Muscle of leg (tissue), 11 donors: ENCODE results near the gene CRTC2. TPM values are rescaled to one million over a fixed set of nuclear protein-coding genes. Genes with fewer than 3 reads are reported as not detected.

Source experiments
- DNase-seq: peaks from one replicate; pipeline ENCODE4 v3.0.0; 2013
- H3K27ac ChIP-seq: one replicate; pipeline ENCODE4 v1.5.1; 2013; ENCODE audit warnings: mild to moderate bottlenecking, low read length, control low read depth
- H3K27me3 ChIP-seq: one replicate; pipeline ENCODE4 v1.6.1; 2013; ENCODE audit warnings: low read length; ENCODE audit not compliant: control insufficient read depth, insufficient read depth
- H3K36me3 ChIP-seq: one replicate; pipeline ENCODE4 v1.6.1; 2013; ENCODE audit warnings: low read length; ENCODE audit not compliant: control insufficient read depth, insufficient read depth
- H3K4me1 ChIP-seq: one replicate; pipeline ENCODE4 v1.6.1; 2013; ENCODE audit warnings: low read length; ENCODE audit not compliant: control insufficient read depth, insufficient read depth
- H3K4me3 ChIP-seq: one replicate; pipeline ENCODE4 v1.5.1; 2013; ENCODE audit warnings: low read length, control low read depth
- H3K9me3 ChIP-seq: replicated peaks from 2 replicates; pipeline ENCODE4 v1.6.1; 2013; ENCODE audit warnings: low read depth, low read length; ENCODE audit not compliant: control insufficient read depth
- WGBS: methylation state at CpG from one replicate; pipeline ENCODE4 v1.1.5; 2013; ENCODE audit warnings: missing lambda C conversion rate; ENCODE audit not compliant: insufficient coverage; 5-methylcytosine and 5-hydroxymethylcytosine counted together
- polyA plus RNA-seq, 8 donors: library from polyadenylated mRNA; unstranded; fragments of 120-200 nt; gene quantifications; one replicate each; pipeline versions ENCODE4 v1.2.1 to v1.2.3, GENCODE V29; 2013; ENCODE audit warnings: inconsistent platforms in 1 of 8, low replicate concordance in 1 of 8; ENCODE audit not compliant: insufficient read length in 8 of 8, insufficient read depth in 1 of 8
- total RNA-seq: library from RNA; stranded (reverse); fragments of 120-200 nt; gene quantifications from one replicate; pipeline ENCODE4 v1.2.4, GENCODE V29; 2013

The CRTC2 gene
- total and polyA plus RNA-seq, 9 donors: 7.0 to 28.6 (median 21.8) TPM

- Histone ChIP-seq H3K9me3 (no peaks in the 10 kb centered on the region), H3K36me3 (peaks cover 44% of the 10 kb centered on the region), H3K4me1 (peaks cover 17% of the 10 kb centered on the region), H3K4me3 (peak within 1 kb of the TSS; percentile 68), H3K27me3 (no peaks in the 10 kb centered on the region), H3K27ac (peak within 1 kb of the TSS; percentile 95)
- peak; percentile 94 for DNase-seq
- WGBS: under 1% methylated on average over 68 of the region's 75 CpGs
Observed at GRCh38 chr1:153977250-153978240, 19.1 kb upstream of the CRTC2 start, which contains the start of gene JTB. Gene JTB, minus strand, starts transcription at chr1:153977674. Its CDS starts 422 bp downstream, at chr1:153977252.

- WGBS: 0% methylated on average over 7 of the region's 16 CpGs
Observed at GRCh38 chr1:153976819-153977249, 18.4 kb upstream of the CRTC2 start.

DNA sequence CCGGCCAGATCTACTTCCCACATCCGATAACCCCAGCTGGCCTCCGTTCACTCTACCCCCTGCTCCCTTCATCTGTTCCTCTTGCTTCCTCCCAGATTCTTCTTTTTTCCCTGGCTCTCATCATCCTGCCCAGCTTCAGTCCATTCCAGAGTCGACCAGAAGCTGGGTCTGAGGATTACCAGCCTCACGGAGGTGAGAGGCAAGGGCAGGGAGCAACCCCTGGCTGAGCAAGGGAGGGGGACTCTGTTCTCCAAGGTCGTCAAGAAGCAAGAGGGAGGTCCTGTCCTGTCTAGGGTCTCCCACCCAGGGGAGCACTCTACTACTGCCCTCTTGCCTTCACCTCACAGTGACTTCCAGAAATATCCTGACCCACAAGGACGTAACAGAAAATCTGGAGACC is 15.1 kb upstream of the CRTC2 start:
- H3K36me3 ChIP-seq: peaks cover 36% of the 10 kb centered on the region
- no peaks in the 10 kb centered on the region for H3K9me3 ChIP-seq
- H3K27me3 ChIP-seq: no peaks in the 10 kb centered on the region
- DNase-seq: no peak
- 82% methylated on average over 3 of the region's 7 CpGs for WGBS
- no peak overlapping the region for H3K27ac ChIP-seq
- H3K4me3 ChIP-seq: no peak overlapping the region
- H3K4me1 ChIP-seq: peaks cover 22% of the 10 kb centered on the region

More at GRCh38 chr1:153976819-153977249, 18.4 kb upstream of the CRTC2 start:
- no peaks in the 10 kb centered on the region for H3K9me3 ChIP-seq
- DNase-seq: no peak
- peaks cover 38% of the 10 kb centered on the region for H3K36me3 ChIP-seq
- H3K27ac ChIP-seq: peak overlapping the region; percentile 95
- no peaks in the 10 kb centered on the region for H3K27me3 ChIP-seq
- H3K4me3 ChIP-seq: peak overlapping the region; percentile 68
- peaks cover 17% of the 10 kb centered on the region for H3K4me1 ChIP-seq

DNA sequence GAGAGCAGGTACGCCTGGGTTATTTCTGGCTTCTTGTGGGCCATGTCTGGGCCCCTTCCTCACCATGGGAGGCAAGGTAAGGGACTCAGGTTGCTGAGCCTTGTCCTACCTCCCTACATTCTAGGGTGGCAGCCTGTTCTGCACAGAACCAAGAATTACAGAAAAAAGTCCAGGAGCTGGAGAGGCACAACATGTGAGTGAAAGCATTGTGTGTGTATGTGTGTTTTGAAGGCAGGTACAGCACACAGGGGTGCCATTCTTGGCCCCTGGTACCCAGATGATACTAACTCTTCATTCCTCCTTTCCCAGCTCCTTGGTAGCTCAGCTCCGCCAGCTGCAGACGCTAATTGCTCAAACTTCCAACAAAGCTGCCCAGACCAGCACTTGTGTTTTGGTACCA is 14.7 kb upstream of the CRTC2 start:
- peaks cover 24% of the 10 kb centered on the region for H3K4me1 ChIP-seq
- H3K9me3 ChIP-seq: no peaks in the 10 kb centered on the region
- H3K27ac ChIP-seq: no peak overlapping the region
- no peaks in the 10 kb centered on the region for H3K27me3 ChIP-seq
- H3K36me3 ChIP-seq: peaks cover 36% of the 10 kb centered on the region
- no peak for DNase-seq
- 94% methylated on average over 3 of the region's 3 CpGs for WGBS
- no peak overlapping the region for H3K4me3 ChIP-seq

GRCh38 chr1:153970346-153970745 is 11.9 kb upstream of the CRTC2 start:
- no peak overlapping the region for H3K4me3 ChIP-seq
- WGBS: 100% methylated on average over 2 of the region's 2 CpGs
- no peak overlapping the region for H3K27ac ChIP-seq
- peaks cover 22% of the 10 kb centered on the region for H3K4me1 ChIP-seq
- H3K9me3 ChIP-seq: no peaks in the 10 kb centered on the region
- DNase-seq: no peak
- H3K27me3 ChIP-seq: no peaks in the 10 kb centered on the region
- peaks cover 28% of the 10 kb centered on the region for H3K36me3 ChIP-seq

DNA sequence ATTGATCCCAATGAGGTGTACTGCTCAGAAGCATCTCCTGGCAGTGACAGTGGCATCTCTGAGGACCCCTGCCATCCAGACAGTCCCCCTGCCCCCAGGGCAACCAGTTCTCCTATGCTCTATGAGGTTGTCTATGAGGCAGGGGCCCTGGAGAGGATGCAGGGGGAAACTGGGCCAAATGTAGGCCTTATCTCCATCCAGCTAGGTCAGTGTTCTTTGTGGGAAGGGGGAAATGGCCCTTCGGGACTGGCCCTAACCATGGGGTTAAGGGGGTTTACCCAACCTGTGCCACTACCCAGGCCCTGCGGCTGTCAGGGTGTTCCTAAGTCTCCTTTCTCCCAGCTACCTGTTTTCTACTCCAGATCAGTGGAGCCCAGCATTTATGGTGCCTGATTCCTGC is 10.6 kb upstream of the CRTC2 start:
- H3K27me3 ChIP-seq: no peaks in the 10 kb centered on the region
- no peak for DNase-seq
- H3K27ac ChIP-seq: peak overlapping the region; percentile 99
- peaks cover 28% of the 10 kb centered on the region for H3K4me1 ChIP-seq
- no peaks in the 10 kb centered on the region for H3K9me3 ChIP-seq
- WGBS: 100% methylated on average over 2 of the region's 2 CpGs
- no peak overlapping the region for H3K4me3 ChIP-seq
- peaks cover 17% of the 10 kb centered on the region for H3K36me3 ChIP-seq

DNA sequence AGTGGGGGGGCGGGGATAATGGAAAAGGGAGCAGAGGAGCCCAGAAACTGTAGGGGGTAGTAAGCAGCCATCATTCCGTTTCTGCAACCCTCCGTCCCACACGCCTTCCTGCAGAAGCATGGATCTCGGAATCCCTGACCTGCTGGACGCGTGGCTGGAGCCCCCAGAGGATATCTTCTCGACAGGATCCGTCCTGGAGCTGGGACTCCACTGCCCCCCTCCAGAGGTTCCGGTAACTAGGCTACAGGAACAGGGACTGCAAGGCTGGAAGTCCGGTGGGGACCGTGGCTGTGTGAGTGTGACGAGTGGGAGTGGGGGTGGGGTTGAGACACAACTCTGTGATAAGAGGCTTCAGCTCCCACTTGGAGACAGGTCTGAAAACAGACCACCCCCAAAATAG is 10.0 kb upstream of the CRTC2 start:
- H3K9me3 ChIP-seq: no peaks in the 10 kb centered on the region
- peak overlapping the region; percentile 73 for H3K4me3 ChIP-seq
- peaks cover 11% of the 10 kb centered on the region for H3K36me3 ChIP-seq
- WGBS: 17% methylated on average over 9 of the region's 13 CpGs
- DNase-seq: no peak
- H3K27me3 ChIP-seq: no peaks in the 10 kb centered on the region
- H3K27ac ChIP-seq: peak overlapping the region; percentile 99
- H3K4me1 ChIP-seq: peaks cover 30% of the 10 kb centered on the region

DNA sequence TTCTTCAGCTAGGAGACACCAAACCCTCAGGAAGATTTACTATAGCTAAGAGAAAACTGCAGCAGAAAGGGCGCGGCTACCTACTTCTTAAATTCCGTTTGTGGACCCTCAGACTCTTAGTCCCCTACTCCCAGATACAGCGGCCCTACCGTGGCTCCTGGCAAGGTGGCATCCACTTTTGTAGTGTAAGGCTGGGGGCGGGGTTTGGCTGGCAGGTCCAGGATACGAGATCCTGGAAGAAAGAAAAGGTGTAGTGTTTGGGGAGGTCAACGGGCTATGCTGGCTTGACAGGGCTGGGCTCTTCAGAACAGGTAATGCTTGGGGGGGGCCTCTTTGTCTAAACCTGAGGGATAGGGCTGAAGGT is 9.6 kb upstream of the CRTC2 start:
- no peaks in the 10 kb centered on the region for H3K9me3 ChIP-seq
- peaks cover 30% of the 10 kb centered on the region for H3K4me1 ChIP-seq
- DNase-seq: no peak
- 0% methylated on average over 5 of the region's 8 CpGs for WGBS
- H3K36me3 ChIP-seq: peaks cover 7% of the 10 kb centered on the region
- peak overlapping the region; percentile 99 for H3K27ac ChIP-seq
- no peaks in the 10 kb centered on the region for H3K27me3 ChIP-seq
- H3K4me3 ChIP-seq: peak overlapping the region; percentile 73

DNA sequence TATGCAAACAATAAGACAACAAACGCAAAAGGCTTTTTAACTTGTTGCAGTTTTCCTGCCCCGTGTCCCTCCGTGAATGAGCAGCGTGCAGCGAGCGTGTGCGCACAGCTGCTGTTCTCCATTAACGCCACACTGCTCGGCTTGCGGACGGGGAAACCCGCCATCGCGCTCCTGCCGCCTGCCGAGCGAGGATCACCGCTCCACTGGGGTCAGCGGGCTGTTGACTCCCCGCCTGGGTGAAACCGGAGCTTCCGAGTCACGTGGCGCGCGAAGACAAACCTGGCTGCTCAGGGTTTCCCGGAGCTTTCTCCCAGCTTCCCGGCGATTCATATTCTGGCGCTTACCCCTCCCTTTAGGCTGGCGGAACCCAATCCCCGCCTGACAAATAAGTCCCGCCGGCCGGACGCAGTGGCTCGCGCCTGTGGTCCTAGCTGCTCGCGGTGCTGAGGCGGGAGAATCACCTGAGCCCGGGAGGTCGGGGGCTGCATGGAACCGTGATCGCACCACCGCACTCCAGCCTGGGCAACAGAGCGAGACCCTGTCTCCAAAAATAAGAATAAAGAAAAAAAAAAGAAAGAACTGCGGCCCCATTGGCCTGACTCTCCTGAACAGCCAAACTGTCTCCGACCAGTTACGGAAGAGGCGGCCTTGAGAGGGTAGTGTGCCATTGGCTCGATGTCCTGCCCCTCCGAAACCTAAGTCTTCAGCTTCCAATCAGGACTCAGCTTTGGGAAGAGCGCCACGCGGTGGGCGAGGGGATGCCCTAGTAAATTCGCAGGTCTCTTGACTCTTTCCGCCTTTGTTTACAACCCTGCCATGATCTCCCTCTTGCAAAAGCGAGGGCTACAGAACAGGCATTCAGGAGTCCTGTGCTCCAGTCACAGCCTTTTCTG is 8.9 kb upstream of the CRTC2 start, which contains the start of gene CREB3L4:
TSS of gene CREB3L4 (plus strand) at position 796 of the 893 bp plus-strand sequence. CDS start 624 bp downstream, outside the sequence.
- H3K27ac ChIP-seq: peak within 1 kb of the TSS; percentile 99
- H3K36me3 ChIP-seq: peaks cover 3% of the 10 kb centered on the region
- no peaks in the 10 kb centered on the region for H3K9me3 ChIP-seq
- peaks cover 36% of the 10 kb centered on the region for H3K4me1 ChIP-seq
- H3K4me3 ChIP-seq: peak within 1 kb of the TSS; percentile 73
- WGBS: under 1% methylated on average over 59 of the region's 60 CpGs
- H3K27me3 ChIP-seq: no peaks in the 10 kb centered on the region
- DNase-seq: peak; percentile 99
